GM18498 (cell line): Measurements from ENCODE around the gene SHB.

ENCODE experiments used
- ATAC-seq: cut with Tn5 transposase; IDR thresholded peaks from one replicate; pipeline ENCODE4 v1.9.1; 2021; ENCODE audit warnings: mild to moderate bottlenecking, moderate library complexity; ENCODE audit not compliant: unreplicated experiment

Gene SHB

DNA sequence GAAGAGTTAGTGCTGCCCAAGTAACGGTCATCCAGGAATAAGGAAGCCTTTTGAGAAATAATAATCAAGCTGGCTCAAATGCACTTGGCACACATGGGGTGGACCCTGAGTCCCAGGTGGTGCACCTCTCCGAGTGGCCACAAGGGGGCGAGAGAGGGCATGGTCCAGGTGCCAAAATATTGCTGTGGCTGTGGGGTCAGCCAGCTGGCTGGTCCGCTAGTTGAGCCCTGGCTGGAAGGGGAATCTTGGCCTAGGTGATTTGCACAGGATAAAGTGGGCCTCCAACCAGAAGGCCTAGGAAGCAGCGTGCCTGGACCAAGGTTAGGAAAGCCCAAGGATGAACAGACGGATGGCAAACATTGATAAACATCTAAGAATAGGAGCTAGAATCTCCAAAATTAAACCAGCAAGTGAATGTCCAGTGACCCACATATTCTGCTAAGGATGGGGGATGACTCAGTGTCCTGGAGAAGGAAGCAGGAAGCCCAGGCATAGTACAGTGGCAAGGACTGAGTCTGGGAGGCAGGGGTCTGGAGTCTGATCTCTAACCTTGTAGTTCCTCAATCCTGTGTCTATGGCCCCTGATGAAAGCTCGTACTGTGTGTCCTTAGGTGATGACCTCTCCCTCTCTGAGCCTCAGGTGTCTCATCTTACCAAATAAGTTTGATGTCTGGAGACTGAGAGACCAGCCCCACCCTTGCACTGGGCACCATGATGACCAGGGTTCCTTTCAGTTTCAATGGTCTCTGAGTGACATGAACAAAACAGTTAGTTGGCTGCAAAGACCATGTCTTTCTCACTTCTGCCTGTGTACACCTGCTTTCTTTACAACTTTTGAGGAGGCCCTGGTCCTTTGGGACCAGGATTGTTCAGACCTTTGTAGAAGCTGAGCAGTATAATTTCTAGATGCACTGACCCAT lies 19.2 kb upstream of the SHB start:
- peak; percentile 61 for ATAC-seq

DNA sequence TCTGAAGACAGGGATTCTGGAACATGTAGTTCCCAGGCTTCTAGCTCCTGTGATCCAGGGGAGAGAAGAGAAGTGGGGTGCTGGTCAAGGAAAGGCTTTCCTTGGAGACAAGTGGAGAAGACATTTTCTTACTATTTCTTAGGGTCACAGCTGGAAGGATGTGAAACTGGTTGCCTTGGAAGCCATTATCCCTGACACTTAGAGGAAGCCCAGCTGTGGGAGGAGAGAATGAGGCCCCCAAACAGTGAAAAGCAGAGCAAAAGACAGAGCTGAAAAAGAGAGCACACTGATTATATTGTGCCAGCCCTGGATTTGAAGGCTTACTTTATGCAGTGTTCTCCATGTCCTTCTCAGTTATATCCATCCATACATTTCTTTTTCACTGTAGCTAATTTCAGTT lies 17.5 kb upstream of the SHB start:
- ATAC-seq = no peak

GRCh38 chr9:38085308-38085707 lies 16.3 kb upstream of the SHB start:
- no peak for ATAC-seq

DNA sequence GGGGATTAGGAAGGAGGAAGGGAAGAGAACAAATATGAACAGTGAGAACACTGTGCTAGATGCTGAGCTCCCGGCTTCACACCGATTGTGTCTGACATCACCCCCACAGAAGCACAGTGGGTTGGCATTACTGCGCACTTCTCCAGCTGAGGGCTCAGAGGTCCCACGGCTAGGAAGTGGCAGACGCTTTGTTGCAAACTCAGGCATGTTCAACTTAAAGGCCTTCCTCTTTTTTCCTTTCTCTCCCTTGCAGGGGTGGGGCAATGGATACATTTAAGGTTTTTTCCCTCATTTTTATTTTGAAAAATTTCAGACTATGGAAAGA lies 15.5 kb upstream of the SHB start:
- ATAC-seq = no peak

DNA sequence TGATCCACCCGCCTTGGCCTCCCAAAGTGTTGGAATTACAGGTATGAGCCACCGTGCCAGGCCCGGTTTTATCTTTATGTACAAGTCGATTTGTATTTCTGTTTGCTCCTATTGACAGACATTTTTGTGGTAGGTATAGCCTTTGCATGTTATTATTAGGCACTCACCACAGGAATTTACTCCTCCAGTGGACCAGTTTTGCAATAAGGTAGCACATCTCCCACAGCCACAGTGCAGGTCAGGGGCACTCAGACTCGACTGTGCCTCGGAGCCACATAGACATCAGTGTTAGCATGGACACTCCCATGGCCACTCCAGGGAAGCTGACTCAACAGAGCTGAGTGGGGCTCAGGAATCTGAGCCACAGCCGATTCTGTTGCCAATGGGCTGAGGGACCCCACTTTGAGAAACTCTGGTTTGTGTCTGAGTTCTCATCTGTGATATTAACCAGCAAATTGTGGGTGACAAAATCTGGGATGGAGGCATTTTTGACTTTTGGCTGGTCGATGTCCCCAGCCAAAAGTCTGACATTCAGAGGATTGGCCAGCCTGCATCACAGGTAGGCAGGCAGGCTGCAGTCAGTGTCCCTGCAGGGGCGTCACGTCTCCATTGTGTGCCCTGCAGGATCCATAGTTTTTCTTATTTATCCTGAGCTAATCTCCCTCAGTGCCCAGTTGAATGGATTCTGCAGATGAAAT lies 15.0 kb upstream of the SHB start:
- no peak for ATAC-seq

DNA sequence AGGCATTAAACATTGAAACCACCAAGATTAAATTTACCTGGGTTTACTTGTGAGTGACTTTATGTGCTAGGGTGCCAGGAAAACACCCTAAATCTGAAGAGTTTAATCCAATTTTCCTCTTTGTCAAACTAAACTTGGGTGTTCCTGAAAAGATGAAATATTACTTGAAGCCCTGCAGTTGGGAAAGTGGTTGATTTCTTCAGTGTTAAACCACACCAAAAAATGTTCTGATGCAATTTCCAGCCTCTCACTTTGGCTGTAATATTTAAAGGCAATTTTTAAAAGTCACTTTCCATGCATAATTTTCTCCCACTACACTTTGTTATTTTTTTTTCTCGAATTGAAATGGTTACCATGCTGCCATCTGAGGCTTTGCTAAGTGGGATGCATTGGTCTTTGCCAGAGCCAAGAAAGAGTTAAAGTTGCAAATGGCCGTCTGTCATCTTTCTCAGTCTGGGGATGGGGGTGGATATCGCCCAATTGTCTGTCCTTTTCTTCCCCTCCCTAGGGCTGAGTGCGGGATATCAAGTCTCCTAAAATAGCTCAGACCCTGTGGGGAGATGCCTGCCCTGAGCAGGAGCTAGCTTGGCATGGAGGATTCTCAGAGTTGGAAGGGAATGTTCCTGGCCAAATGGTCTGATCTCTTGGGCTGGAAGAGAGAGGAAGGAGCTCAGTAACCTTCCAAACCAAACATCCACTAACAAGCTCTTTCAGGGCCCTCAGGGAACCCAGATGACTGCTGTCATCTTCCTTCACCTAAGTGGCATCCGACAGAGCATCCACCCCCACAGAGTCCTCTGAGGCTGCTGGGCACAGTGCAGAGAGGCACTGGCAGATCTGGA lies 13.6 kb upstream of the SHB start:
- ATAC-seq = no peak

GRCh38 chr9:38081356-38082108 lies 12.5 kb upstream of the SHB start:
- ATAC-seq = no peak

- no peak for ATAC-seq
Measured at GRCh38 chr9:38079461-38080031, 10.5 kb upstream of the SHB start.

DNA sequence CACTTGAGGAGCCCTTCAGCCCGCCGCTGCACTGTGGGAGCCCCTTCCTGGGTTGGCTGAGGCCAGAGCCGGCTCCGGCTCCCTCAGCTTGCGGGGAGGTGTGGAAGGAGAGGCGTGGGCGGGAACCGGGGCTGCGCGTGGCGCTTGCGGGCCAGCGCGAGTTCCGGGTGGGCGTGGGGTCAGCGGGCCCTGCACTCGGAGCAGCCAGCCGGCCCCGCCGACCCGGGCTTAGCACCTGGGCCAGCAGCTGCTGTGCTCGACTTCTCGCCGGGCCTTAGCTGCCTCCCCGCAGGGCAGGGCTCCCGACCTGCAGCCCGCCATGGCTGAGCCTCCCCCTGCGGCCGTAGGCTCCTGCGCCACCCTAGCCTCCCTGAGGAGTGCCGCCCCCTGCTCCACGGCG lies 6.2 kb upstream of the SHB start:
- ATAC-seq = no peak

DNA sequence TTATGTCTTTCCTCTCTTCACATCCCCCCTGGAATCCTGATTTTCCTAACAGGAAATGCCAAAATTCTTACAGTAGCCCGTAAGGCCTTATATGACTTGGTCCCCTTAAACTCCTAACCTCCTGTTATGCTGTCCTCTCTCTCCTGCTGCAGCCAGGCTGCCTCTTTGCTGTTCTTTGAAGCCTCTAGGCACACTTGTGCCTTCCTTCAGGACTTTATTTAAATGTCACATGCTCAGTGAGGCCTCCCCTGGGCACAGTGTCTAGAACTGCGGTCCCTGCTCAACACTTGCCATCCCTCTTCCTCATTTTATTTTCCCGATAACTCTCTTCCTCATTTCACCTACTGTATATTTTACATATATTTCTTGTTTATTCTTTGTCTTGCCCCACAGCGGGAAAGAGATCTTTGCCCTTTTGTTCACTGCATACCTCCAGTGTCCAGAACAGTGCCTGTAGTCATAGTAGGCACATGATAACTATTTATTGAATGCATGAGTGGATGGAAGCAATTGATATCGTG lies 5.5 kb upstream of the SHB start:
- no peak for ATAC-seq

GRCh38 chr9:38073882-38074281 lies 4.9 kb upstream of the SHB start:
- no peak for ATAC-seq

DNA sequence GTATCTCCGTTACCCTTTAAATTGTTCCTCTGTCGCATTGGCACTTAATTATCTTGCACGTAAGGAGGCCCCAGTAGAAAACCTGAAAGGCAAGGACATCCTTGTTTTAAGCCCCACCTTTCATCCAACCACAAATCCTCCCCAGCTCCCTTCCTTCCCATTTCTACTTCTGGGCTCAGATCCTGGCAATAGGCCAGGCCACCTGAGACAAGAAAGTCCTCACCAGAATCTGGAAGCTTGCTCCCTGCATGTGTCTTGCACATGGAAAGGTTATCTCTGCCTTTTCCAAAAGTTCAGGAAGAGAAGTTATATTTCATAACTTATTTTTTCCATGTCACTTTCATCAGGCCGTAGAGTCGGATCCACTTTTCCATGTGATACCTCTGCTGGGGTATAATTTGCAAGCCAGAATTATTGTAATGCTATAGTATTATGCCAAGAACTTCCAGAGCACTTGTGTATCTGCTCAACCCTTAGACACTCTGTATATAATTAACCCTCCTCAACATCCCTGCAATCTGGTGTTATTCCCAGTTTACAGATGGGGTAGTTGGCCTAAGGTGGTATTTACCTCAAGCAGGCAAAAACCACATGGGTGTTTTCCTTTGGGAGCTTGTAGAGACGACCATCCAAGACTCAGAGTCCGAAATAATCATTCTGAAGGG lies 2.6 kb upstream of the SHB start:
- ATAC-seq = no peak

- ATAC-seq = peak; percentile 1
Measured at GRCh38 chr9:38067859-38068681, 957 bp downstream of the SHB start.

DNA sequence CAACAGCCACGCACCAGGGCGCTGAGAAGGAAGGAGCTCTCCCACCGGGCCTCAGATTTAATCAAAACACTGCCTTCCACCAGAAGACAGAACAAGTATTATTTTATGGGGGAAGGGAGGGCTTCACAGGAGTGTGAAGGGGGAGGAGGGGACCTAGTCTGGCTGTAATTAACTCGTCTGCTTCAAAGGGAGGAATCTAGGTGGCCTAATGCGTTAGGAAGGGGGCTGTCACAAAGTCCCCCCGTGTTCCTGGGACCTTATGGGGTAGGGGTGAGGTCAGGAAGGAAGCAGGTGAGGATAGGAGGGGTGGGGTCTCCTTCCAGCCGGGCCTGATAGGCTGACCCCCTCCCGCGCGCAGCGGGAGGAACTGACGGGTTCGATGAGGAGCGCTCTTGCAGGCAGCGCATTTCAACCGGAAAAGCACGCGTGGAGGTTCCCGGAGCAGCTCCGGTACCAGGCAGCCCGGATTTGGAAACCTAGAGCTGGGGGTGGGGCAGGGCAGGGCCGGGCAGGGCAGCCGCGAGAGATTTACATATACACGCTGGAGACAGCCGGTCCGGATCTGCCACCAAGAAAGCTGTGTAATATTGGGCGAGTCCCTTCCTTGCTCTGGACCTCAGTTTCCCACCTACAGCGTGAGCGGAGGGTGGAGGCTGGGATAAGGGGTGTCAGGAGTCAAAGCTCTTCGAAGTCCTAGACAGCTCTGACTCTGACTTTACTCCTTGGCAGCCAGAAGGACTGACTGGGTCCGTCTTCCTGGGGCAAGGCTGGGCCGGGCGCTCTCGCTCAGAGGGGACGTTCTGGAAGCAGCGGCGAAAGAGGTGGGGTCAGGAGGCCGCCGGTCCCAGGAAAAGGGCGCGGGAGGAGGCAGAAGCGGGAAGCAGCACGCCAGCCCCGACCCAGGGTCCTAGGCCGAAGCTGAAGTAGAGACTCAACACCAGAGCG lies 1.8 kb downstream of the SHB start:
- no peak for ATAC-seq

DNA sequence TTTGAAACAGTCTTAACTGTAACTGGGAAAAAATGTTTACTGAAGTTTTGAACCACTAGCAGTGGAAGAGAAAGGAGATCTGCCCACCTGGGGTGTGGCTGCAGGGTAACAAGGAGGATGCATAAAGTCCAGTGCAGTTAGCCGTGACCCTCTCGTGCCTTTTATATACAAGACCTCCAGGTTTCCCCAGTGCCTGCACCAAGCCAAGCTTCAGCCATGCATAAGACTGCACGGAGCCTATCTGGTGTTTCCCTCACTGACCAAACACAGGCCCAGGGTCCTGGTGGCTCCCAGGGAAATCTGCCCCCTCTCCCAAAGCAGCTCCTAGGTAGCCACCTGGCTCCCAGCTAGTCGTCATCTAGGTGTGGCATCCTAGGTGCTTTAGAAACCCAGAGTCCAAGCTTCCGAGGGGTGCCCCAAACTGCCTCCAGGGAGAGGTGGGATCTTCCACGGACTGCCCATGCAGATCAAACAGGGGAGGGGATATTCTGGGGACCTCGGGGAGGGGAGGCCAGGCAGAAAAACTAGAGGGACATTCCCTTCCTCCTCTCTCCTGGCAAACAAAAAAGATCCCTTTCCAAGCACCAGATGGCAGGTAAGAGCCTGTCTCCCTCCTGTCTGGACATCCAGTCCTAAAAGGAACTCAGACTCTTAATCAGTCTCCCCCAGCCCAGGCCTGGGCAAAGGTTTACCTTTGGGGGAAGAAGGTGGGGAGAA lies 2.7 kb downstream of the SHB start:
- no peak for ATAC-seq

GRCh38 chr9:38065369-38066075 lies 3.5 kb downstream of the SHB start:
- ATAC-seq = peak; percentile 34
